Activated naive CD4-positive, alpha-beta T cell treated with Interleukin-2 at 50 U/mL for 16 hours (primary cell): ENCODE measurements around the gene NOC3L.

Experiments
- DNase-seq: peaks from one replicate; pipeline ENCODE4 v3.0.0-alpha.2; 2020

The NOC3L gene

DNA sequence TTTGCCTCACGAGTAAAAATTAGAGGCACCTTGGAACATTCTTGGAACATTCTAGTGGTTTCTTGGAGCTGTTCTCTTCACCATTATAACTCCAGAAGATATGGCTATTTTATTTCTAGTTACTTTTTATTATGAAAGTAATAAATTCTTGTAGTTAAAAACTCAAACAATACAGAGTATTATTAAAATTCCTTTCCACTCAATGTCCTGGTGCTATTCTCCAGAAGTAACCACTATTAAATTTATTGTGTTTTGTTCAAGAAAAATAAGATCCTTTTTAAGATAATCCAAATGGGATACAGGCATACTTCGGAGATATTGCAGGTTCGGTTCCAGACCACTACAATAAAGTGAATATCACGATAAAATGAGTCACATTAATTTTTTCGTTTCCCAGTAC, 68.6 kb downstream of the NOC3L start:
- DNase-seq: no peak

DNA sequence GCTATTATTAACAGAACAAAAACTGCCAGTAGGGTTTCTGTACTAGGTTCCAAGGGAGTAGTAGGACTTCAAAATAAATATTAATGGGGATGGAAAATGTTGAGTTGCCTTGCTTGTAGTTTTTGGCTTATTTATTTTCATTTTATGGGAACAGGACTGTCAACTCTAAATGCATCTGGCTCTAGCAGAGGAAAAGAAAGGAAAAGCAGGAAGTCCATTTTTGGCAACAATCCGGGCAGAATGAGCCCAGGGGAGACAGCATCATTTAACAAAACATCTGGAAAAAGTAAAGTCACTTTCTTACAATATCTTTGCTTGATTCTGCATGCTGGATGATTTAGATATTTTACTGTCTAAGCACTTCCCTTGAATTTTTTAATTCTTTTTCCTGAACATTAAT, 69.4 kb downstream of the NOC3L start:
- DNase-seq: no peak

DNA sequence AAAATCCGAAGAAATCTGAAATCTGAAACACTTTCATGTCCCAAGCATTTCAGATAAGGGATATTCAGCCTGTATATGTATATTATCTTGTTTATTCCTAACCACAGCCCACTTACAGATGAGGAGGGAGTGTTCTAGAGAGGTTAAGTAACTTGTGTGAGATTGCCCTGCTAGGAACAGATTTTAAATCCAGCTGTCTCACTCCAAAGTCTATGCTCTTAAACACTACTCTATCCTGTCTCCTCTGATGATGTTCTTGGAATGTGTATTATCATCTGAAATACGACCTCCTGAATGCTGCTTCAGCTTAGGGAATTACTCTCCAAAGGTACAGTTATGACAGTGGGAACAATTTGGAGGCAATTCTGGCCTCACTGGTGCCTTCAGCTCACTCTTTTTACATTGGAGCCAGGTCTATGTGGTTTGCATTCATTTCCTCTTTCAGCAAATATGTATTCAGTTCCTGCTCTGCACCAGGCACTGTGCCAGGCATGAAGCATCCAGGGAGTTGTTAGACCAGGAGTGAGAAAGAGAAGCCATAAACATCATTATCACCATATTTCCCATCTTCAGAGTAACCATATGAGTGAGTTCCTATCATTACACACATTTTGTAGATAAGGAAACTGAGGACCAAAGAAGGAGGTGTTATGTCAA, 70.2 kb downstream of the NOC3L start:
- DNase-seq: no peak

DNA sequence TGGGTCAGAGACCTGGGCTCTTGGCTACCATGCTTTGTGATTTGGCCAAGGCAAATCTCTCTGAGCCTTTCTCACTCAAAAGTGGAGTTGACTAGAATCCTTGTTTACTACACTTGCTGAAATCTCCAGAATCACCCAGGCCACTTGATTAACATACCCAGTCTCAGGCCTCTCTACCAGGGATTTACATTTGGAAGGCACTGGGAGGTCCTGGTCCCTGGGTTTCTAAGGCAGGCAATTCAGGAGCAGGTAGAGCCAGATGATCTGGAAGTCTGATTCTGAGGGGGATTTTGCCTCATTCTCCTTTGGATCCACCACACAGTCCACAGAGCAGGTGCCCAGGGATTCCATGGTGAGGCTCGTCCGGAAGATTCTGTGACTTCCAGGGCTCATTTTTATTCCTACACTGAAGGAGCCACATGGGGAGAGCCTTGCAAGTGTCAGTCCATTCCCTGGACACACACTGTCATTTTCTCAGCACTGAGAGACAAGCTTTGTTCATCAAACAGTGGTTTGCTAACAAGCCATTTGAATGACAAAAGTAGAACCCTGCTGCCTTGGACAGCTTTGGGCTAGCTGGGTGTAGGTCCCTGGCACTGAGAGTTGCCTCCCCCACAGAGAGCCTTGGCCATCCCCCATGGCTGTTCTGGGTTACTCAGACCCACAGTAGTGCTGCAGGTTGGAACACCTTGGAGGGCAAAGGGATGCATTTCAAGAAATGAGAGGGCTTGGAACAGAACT, 74.2 kb downstream of the NOC3L start:
- no peak for DNase-seq

DNA sequence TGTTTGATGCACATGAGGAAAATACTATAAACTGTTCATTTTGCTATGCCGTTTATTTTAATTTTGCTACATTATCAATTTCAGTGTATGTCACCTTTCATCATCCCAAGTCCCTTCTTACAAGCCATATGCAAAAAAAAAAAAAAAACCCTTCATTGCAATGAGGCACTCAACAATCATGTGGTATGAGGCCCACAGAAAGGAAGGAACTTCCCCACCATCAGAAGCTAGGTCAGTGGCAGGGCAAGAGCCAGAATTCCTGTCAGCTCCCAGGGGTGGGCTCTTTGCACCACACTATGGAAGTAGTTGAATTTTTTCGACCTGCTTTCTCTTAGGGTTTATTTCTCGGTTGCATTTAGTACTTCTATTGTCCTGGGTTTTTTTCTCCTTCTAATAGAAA, 75.4 kb downstream of the NOC3L start:
- no peak for DNase-seq

DNA sequence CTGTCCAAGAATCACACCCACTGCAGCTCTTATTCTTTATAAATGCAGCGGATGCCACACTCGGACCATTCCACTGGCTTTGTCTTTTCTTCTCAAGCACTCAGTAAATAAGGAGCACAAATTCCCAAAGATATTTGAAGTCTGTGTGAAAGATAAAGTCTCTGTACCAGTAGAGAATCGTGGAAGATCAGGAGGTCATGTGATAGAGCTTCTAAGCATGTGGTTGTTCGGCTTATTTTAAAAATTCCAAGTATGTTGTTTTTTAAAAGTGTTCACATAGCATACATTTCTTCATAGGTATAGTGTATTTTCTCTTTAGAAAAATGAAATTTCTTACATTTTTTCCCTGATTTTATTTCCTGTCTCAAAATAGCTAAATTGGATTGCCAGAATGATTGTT, 75.8 kb downstream of the NOC3L start:
- DNase-seq: no peak

DNA sequence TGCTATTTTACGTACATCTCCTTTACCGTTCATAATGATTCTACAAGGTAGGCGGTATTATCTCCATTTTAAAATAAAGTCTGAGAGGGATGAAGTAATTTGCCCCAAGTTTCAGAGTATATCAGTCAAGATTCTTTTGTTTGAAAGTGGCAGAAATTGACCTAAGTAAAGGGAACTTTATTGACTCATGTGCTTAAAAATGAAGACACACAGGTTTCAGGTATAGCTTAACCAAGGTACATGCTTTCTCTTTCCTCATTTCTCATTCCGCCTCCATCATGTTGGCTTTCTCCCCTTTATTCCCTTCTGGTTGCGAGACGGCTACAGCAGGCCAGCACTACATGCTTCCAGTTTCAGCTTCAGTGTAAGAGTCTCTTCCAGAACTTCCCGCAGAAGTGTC, 77.5 kb downstream of the NOC3L start:
- no peak for DNase-seq
